SU-DHL-6 (cell line): ENCODE data around the gene MROH2A.
"Not testable (repeated sequence)": the region's sequence is repeated elsewhere in the genome, so short reads cannot be mapped to it uniquely, and the experiment has no call there.

Experiments
- H2AFZ ChIP-seq: fragments of 200-600 bp; sonication (generic); 2 replicates; pipeline ENCODE4 v1.6.1; 2014; ENCODE audit warnings: low read depth, mild to moderate bottlenecking, moderate library complexity, mixed read lengths, antibody characterized with exemption, low read length; ENCODE audit not compliant: severe bottlenecking
- H3F3A ChIP-seq: fragments of 200-600 bp; shearing (Covaris generic); 2 replicates; pipeline ENCODE4 v1.6.0; 2016; ENCODE audit warnings: antibody characterized with exemption, mild to moderate bottlenecking; ENCODE audit not compliant: insufficient read depth
- H3K27ac ChIP-seq: fragments of 200-600 bp; sonication (generic); 2 replicates; pipeline ENCODE4 v1.5.1; 2016; ENCODE audit warnings: low read depth, mild to moderate bottlenecking, low read length, moderate library complexity, mixed read lengths
- H3K27me3 ChIP-seq: fragments of 200-600 bp; sonication (generic), shearing (Covaris generic); 2 replicates; pipeline ENCODE4 v1.6.0; 2014; ENCODE audit warnings: mild to moderate bottlenecking, low read length
- H3K36me3 ChIP-seq: fragments of 200-600 bp; sonication (generic); 2 replicates; pipeline ENCODE4 v1.6.1; 2014; ENCODE audit warnings: mild to moderate bottlenecking, low read length, mixed read lengths
- H3K4me2 ChIP-seq: fragments of 300-600, 200-600 bp; shearing (Covaris generic), sonication (generic); 2 replicates; pipeline ENCODE4 v1.6.0; 2014; ENCODE audit warnings: low read length, low read depth, mild to moderate bottlenecking; ENCODE audit not compliant: poor library complexity, severe bottlenecking
- H3K4me3 ChIP-seq: fragments of 200-600 bp; sonication (generic); 2 replicates; pipeline ENCODE4 v1.5.1; 2014; ENCODE audit warnings: antibody characterized with exemption, low read length, mild to moderate bottlenecking, mixed read lengths; ENCODE audit not compliant: insufficient read depth, poor library complexity, severe bottlenecking
- H3K79me2 ChIP-seq: fragments of 200-600 bp; sonication (generic); 2 replicates; pipeline ENCODE4 v1.6.1; 2014; ENCODE audit warnings: mild to moderate bottlenecking, low read length, moderate library complexity; ENCODE audit not compliant: insufficient read depth
- H3K9ac ChIP-seq: fragments of 200-600 bp; sonication (generic); 2 replicates; pipeline ENCODE4 v1.7.0; 2014; ENCODE audit warnings: mild to moderate bottlenecking, low read length
- H3K9me2 ChIP-seq: fragments of 200-600 bp; sonication (generic); replicated peaks from 2 replicates; pipeline ENCODE4 v1.6.1; 2014; ENCODE audit warnings: low read length; ENCODE audit not compliant: insufficient read depth
- H3K9me3 ChIP-seq: fragments of 200-600 bp; sonication (generic); 2 replicates; pipeline ENCODE4 v1.6.1; 2014; ENCODE audit warnings: low read length, mixed read lengths; ENCODE audit not compliant: insufficient read depth
- H4K20me1 ChIP-seq: fragments of 200-600 bp; sonication (generic); 2 replicates; pipeline ENCODE4 v1.6.1; 2014; ENCODE audit warnings: low read depth, mild to moderate bottlenecking, antibody characterized with exemption, low read length, moderate library complexity, mixed read lengths
- EZH2phosphoT487 ChIP-seq: fragments of 200-600 bp; sonication (generic), shearing (Covaris generic); conservative IDR thresholded peaks from 2 replicates; pipeline ENCODE4 v1.6.1; 2018; ENCODE audit warnings: mild to moderate bottlenecking, antibody characterized with exemption, low read length, moderate library complexity, mixed read lengths
- TF ChIP-seq, protein P1 (sequence below): fragments of 200-600 bp; sonication (generic); IDR thresholded peaks from one replicate; pipeline ENCODE4 v1.5.1; 2017; ENCODE audit warnings: antibody characterized with exemption, mild to moderate bottlenecking, low read length, moderate library complexity; ENCODE audit not compliant: insufficient read depth, poor library complexity, severe bottlenecking

MROH2A gene

DNA sequence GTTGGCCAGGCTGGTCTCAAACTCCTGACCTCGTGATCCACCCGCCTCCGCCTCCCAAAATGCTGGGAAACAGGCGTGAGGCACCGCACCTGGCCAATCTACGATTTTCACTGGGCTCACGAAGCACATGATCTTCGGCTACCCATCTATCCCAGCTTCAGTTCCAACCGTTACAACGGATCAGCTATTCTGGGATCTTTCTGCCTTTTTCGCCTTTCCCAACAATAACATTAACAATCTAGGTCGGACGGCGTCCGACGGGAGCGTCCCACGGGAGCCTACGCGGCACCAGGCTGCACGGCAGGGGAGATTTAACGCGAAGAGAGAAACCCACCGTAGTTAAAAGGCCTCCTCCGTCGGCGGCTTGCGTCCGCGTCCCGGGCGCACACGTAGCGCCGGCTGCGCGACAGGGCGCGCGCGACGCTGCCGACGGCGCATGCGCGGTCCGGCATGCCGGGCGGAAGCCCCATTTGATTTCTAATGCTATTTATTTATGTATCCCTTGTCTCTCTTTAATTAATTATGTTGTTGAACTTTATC, 89.9 kb downstream of the MROH2A start, which contains the start of gene MSL3B:
Gene MSL3B, minus strand, starts transcription at position 394 of the 540 bp plus-strand sequence.
- no peaks in the 10 kb centered on the region for H3F3A ChIP-seq
- H4K20me1 ChIP-seq, result no peaks in the 10 kb centered on the region
- H3K9me2 ChIP-seq, result no peaks in the 10 kb centered on the region
- no peaks in the 10 kb centered on the region for H3K79me2 ChIP-seq
- H3K9ac ChIP-seq, result no peak within 1 kb of the TSS
- H3K27ac ChIP-seq, result no peak within 1 kb of the TSS
- TF ChIP-seq EZH2phosphoT487, result no peak
- TF ChIP-seq, protein P1, sequence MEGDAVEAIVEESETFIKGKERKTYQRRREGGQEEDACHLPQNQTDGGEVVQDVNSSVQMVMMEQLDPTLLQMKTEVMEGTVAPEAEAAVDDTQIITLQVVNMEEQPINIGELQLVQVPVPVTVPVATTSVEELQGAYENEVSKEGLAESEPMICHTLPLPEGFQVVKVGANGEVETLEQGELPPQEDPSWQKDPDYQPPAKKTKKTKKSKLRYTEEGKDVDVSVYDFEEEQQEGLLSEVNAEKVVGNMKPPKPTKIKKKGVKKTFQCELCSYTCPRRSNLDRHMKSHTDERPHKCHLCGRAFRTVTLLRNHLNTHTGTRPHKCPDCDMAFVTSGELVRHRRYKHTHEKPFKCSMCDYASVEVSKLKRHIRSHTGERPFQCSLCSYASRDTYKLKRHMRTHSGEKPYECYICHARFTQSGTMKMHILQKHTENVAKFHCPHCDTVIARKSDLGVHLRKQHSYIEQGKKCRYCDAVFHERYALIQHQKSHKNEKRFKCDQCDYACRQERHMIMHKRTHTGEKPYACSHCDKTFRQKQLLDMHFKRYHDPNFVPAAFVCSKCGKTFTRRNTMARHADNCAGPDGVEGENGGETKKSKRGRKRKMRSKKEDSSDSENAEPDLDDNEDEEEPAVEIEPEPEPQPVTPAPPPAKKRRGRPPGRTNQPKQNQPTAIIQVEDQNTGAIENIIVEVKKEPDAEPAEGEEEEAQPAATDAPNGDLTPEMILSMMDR, result no peak
- 0 out of 2 replicates have a peak, but pooled peaks cover 3% of the 10 kb centered on the region for H3K36me3 ChIP-seq
- H3K4me2 ChIP-seq, result peak within 1 kb of the TSS; percentile 25
- H2AFZ ChIP-seq, result no peak within 1 kb of the TSS
- H3K9me3 ChIP-seq, result no peaks in the 10 kb centered on the region
- no peaks in the 10 kb centered on the region for H3K27me3 ChIP-seq
- no peak within 1 kb of the TSS for H3K4me3 ChIP-seq

DNA sequence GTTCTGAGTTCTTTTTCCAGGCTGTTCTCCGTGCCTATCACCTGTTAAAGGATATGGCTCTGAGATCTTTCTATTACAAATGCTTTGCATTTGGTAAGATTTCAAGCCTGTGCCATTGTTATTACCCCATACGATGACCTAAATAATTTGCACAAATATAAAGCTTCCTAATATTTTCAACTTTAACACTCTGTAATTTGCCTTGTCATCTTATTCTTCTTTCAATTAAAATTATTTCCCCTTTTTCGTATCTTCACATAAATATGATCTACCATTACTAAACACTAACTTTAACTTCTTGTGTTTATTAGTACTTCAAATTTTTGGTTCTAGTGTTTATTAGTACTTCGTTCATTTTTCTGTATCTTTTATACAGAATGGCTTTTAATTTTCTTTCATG, 93.3 kb downstream of the MROH2A start:
- Histone ChIP-seq H3F3A (no peaks in the 10 kb centered on the region), H3K27ac (no peak overlapping the region), H3K36me3 (0 out of 2 replicates have a peak, but pooled peaks cover 3% of the 10 kb centered on the region), H3K9ac (no peak overlapping the region), H3K9me3 (no peaks in the 10 kb centered on the region), H3K4me3 (no peak overlapping the region), H3K27me3 (no peaks in the 10 kb centered on the region), H3K9me2 (no peaks in the 10 kb centered on the region), H2AFZ (no peak overlapping the region), H3K79me2 (no peaks in the 10 kb centered on the region), H3K4me2 (no peak overlapping the region), H4K20me1 (no peaks in the 10 kb centered on the region)
- TF ChIP-seq, protein P1, result no peak
- TF ChIP-seq EZH2phosphoT487, result no peak

DNA sequence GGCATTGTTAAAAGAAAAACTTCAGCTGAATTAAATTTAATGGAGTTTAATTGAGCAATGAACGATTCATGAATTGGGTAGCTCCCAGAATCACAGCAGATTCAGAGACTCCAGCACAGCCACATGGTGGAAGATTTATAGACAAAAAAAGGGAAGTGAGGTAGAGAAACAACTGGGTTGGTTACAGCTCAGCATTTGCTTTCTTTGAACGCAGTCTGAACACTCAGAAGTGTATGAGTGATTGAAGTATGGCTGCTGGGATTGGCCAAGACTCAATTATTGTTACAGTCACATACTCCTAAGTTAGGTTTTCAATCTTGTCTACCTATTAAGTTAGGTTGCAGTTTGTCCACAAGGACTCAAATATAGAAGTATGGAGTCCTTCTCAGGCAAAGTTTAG, 94.0 kb downstream of the MROH2A start:
- H3K9me2 ChIP-seq, H3K4me3 ChIP-seq, H3K36me3 ChIP-seq, H3K4me2 ChIP-seq, H3K9me3 ChIP-seq, H3F3A ChIP-seq, H3K27me3 ChIP-seq, H4K20me1 ChIP-seq, H3K9ac ChIP-seq, H2AFZ ChIP-seq, H3K79me2 ChIP-seq, H3K27ac ChIP-seq: not testable (repeated sequence)

DNA sequence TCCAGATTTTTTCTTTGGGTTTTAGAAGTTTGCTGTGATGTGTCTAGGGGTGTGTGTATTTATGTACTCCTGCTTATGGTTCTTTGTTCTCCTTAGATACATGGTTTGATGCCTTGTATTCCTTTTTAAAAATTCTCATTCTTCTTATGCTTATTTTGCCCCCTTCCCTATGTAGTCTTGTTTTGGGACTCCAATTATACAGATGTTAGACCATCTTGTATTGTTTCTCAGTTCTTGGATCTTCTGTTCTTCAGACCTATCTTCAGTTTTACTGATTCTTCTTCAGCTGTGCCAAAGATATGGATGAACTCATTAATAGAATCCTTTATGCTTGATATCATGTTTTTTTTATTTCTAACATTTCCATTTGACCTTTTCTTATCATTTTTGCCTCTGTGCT, 104.2 kb downstream of the MROH2A start:
- H3K9me2 ChIP-seq, result no peaks in the 10 kb centered on the region
- TF ChIP-seq EZH2phosphoT487, result no peak
- TF ChIP-seq, protein P1, result no peak
- H3K4me2 ChIP-seq, result no peak overlapping the region
- no peak overlapping the region for H3K9ac ChIP-seq
- H3K27me3 ChIP-seq, result no peaks in the 10 kb centered on the region
- no peaks in the 10 kb centered on the region for H4K20me1 ChIP-seq
- H3K36me3 ChIP-seq, result no peaks in the 10 kb centered on the region
- H3F3A ChIP-seq, result no peaks in the 10 kb centered on the region
- no peak overlapping the region for H3K27ac ChIP-seq
- no peaks in the 10 kb centered on the region for H3K79me2 ChIP-seq
- no peak overlapping the region for H2AFZ ChIP-seq
- no peaks in the 10 kb centered on the region for H3K9me3 ChIP-seq
- no peak overlapping the region for H3K4me3 ChIP-seq
